ENCODE data around the gene PROM2.

The PROM2 gene

GRCh38 chr2:95325590-95326432 lies 51.6 kb downstream of the PROM2 start:
- DNase-seq = no peak

- DNase-seq = no peak
These were observed 52.3 kb downstream of the PROM2 start for GRCh38 chr2:95326433-95327140.

- no peak for DNase-seq
These were observed 53.6 kb downstream of the PROM2 start for GRCh38 chr2:95327861-95328260.

DNA sequence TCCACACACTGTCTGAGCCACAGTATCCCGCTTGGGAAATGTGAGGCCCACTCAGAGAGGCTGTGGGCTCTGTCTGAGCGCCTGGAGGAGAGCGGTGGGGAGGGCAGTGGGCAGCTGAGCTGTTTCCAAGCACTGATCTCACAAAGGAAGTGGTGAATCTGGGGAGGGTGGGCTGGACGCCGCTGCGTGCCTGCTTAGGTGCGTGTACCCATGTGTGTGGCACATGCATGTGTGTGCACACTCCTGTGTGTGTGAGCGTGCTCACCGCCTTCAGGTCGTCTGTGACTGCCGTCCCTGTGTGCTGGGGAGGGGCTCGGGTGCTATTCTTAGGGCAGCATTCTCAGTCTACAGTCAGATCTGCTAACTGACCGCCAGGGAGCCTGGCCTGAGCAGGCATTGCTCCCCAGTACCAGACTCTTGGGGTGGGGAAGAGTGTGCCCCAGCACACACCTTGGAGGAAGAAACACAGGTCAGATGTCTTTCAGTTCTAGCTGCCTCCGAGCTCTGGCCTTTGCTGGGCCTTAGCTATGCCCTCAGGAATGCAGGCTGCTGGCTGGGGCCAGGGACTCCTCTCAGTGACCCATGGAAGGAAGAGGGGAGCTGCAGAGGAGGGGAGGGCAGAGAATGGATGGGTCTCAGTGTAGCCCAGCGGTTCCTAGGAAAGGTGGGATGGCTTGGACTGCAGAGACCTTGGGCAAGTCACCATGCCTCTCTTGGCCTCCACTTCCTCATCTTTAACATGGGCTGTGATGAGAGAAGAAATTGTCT lies 54.3 kb downstream of the PROM2 start:
- no peak for DNase-seq

DNA sequence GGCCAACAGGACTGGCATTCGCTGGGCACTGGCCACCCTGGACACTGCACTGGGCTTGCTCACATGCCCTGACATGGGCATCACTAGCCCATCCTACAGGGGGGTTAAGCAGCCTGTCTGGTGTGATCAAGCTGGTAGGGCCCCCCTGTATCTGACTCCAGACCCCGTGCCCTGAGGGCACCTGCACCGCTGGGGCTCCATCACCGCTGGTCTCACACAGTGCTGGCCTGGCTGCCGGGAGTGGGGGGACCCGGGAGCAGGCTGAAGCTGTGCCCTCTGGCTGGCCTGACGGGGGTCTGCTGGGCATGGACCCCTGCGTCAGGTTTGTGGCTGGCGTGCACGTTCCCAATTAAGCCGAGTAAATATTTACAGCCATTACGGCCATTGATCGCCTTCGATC lies 55.2 kb downstream of the PROM2 start:
- DNase-seq = no peak

GRCh38 chr2:95329891-95330793 lies 55.9 kb downstream of the PROM2 start:
- no peak for DNase-seq

- DNase-seq = peak in 1 of 3 experiments; percentile 10
These were observed 56.6 kb downstream of the PROM2 start for GRCh38 chr2:95330794-95331338.

DNA sequence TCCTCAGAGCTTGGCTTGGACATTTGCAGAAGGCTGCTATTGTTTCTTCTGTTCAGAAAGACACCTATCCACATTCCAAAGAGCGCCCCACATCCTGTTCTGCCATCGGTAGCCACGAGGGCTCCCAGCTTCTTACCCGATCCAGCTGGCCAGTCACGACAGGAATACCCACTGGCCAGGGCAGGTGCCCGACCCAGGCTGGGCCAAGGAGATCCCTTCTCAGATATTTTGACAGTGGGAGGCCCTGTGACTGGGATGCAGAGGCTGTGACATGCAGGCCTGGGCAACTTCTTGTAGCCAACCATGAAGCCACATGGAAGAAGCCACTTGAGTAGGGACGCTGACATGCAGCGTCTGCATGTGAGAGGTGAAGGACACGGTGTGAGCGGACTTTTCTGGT lies 57.4 kb downstream of the PROM2 start:
- DNase-seq = no peak

- no peak for DNase-seq
These were observed 57.8 kb downstream of the PROM2 start for GRCh38 chr2:95332036-95332435.

DNA sequence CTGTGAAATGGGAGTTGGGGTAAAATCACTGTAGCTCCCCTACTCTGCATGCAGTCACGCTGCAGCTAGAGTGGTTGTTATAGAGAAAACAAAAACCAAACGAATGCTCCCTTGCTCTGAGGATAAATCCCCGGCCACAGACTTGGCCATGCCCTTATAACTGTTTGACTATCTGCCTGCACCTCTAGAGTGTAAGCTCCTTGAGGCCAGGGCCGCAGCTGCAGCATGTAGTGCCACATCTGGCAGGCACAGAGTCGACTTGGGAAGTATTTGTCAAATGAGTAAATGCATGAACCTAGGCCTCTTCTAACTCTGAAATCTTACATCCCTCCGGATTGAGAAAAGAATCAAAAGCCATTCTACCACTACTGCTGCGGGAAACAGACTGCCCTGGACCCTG lies 58.8 kb downstream of the PROM2 start:
- no peak for DNase-seq

DNA sequence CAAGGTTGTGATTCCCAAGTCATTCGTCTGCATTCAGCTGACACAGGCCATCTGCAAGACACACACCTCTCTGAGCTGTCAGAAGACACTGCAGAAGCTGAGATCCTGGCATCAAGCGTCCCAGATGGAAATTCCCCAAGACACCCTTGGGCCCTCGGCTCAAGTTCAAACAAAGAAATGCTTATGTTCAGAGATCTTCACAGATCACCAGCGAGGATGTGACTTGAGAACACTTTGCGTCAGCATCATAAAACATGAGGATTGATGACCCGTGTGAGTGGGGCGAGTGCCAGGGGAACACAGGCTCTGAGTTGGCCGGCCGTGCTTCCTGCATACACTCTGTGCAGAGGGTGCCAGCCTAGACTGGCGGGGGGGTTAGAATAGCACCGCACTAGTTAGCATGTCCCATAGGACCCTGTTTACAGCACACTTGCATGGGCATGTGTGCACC lies 59.7 kb downstream of the PROM2 start:
- peak in 1 of 3 experiments; percentile 12 for DNase-seq

DNA sequence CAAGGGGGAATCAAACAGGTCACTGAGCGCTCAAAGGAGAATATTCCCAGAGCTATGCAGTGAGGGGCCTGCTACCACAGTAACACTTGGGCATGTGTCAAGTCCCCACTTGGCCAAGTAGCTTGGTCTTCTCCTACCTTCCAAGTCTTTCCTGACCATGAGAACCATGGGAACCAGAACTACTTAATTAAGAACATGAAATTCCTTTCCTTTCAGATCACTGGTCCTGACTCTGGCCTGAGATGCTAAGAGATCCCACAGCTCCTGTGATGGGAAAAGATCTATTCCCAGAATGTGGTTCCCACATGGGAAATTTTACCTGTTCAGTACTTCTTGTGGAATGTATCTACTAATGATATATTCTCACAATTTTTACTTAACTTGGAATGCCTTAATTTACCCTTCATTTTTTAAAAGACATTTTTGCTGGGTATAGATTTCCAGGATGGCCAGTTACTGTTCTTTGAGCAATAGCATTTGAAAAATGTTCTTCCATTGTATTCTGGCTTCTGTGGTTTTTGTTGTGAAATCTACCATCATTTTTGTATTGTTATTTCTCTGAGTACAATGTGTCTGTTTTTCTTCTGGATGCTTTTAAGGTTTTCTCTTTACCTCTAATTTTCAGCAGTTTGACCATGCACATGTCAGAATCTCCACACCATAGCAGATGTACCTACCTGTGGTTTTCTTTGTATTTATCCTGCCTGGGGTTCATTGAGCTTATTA lies 60.8 kb downstream of the PROM2 start:
- no peak for DNase-seq

- DNase-seq = no peak
These were observed 62.2 kb downstream of the PROM2 start for GRCh38 chr2:95336406-95336805.

DNA sequence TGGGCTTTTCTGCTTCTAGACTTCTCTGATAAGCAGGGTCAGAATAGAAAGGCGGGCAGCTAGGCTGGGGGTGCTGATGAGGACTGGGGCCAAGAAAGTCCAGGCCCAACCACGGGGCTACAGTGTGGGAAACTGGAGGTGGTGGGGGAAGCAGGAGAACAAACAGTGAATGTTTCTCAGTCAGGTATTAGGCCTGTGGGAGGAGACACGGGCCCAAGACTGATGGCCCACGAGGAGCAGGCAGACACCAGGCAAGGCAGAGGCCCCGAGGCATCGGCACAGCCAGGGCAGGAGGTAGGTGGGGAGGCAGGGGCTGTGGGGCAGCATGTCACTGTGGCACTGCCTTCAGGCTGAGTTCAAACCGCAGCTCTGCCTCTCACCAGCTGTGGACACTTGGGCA lies 63.6 kb downstream of the PROM2 start:
- DNase-seq = no peak
